Measurements from ENCODE around the gene TELO2.

GRCh38 chr16:1455190-1456171 is 37.7 kb upstream of the TELO2 start:
- TF ChIP-seq POLR2A (IDR thresholded peaks at IDR 0.05) = no peak
- no peak for TF ChIP-seq CTCF (IDR thresholded peaks at IDR 0.05)

All from Peyer's patch (tissue), 4 donors.